CD4-positive, alpha-beta T cell (primary cell): ENCODE measurements around the gene ARRDC1. TPM values are rescaled to one million over a fixed set of nuclear protein-coding genes. Genes with fewer than 3 reads are reported as not detected.

Experiments
- ATAC-seq: fragments of 200-7000 bp; cut with Tn5 transposase; one replicate; pipeline ENCODE4 v1.10.0; 2022; ENCODE audit warnings: mild to moderate bottlenecking; ENCODE audit not compliant: poor library complexity
- CTCF ChIA-PET: fragments of 350-600 bp; sonication (Branson Sonifier 250); formaldehyde crosslinking; loops from one replicate; lab custom pipeline; 2021; ENCODE audit warnings: antibody characterized with exemption, inconsistent platforms; lab: Charles Lee
- POLR2A ChIA-PET: fragments of 350-600 bp; sonication (Branson Sonifier 250); formaldehyde crosslinking; loops from one replicate; lab custom pipeline; 2021; ENCODE audit warnings: antibody characterized with exemption, inconsistent platforms; lab: Charles Lee
- DNase-seq, 14 experiments: peaks; one replicate each; pipeline ENCODE4 v3.0.0-alpha.2; 2013 to 2020; ENCODE audit warnings: mixed read lengths in 2 of 14
- H3K27ac ChIP-seq, 2 donors: one replicate each; pipeline versions ENCODE4 v1.5.1 to v1.7.0; 2013; ENCODE audit warnings: low read length in 2 of 2, low read depth in 1 of 2, mild to moderate bottlenecking in 1 of 2
- H3K27me3 ChIP-seq, 2 experiments: 1 replicate in 1 of 2; 2 replicates in 1 of 2; pipeline versions ENCODE4 v1.6.1 to v1.7.0; 2013; ENCODE audit warnings: low read length in 2 of 2, control low read depth in 1 of 2, mild to moderate bottlenecking in 1 of 2, moderate library complexity in 1 of 2; ENCODE audit not compliant: insufficient read depth in 2 of 2, control insufficient read depth in 1 of 2
- H3K36me3 ChIP-seq: one replicate; pipeline ENCODE4 v1.6.1; 2013; ENCODE audit warnings: low read length, control low read depth; ENCODE audit not compliant: insufficient read depth
- H3K4me1 ChIP-seq: one replicate; pipeline ENCODE4 v1.6.1; 2013; ENCODE audit warnings: low read length, control low read depth; ENCODE audit not compliant: insufficient read depth
- H3K4me3 ChIP-seq: one replicate; pipeline ENCODE4 v1.5.1; 2013; ENCODE audit warnings: mild to moderate bottlenecking, low read length, moderate library complexity
- H3K9me3 ChIP-seq, 2 experiments: 1 replicate in 1 of 2; 2 replicates in 1 of 2; pipeline versions ENCODE4 v1.6.1 to v1.7.0; 2013; ENCODE audit warnings: low read length in 2 of 2, mild to moderate bottlenecking in 2 of 2, control low read depth in 1 of 2, moderate library complexity in 1 of 2; ENCODE audit not compliant: control insufficient read depth in 1 of 2, insufficient read depth in 1 of 2
- H3K27ac Mint-ChIP-seq: one replicate; pipeline ENCODE4 v1.8.0; 2020; ENCODE audit warnings: mixed read lengths
- H3K27me3 Mint-ChIP-seq: one replicate; pipeline ENCODE4 v1.8.0; 2021; ENCODE audit warnings: mixed read lengths
- H3K36me3 Mint-ChIP-seq: one replicate; pipeline ENCODE4 v1.8.0; 2021; ENCODE audit warnings: low read depth, mixed read lengths
- H3K4me1 Mint-ChIP-seq: one replicate; pipeline ENCODE4 v1.8.0; 2021; ENCODE audit warnings: low read depth, mixed read lengths
- H3K4me3 Mint-ChIP-seq: one replicate; pipeline ENCODE4 v1.8.0; 2020; ENCODE audit warnings: mild to moderate bottlenecking, mixed read lengths
- H3K9me3 Mint-ChIP-seq: one replicate; pipeline ENCODE4 v1.8.0; 2020; ENCODE audit warnings: mixed read lengths
- intact Hi-C, 2 experiments: fragments of 100-400 bp; cut with DNase I in 1 of 2; cut with micrococcal nuclease in 1 of 2; formaldehyde crosslinking; loops; one replicate each; pipeline versions ENCODE4 v1.15.1 to v1.9.0; 2023 to 2025; cut with DNase I, micrococcal nuclease
- total RNA-seq, 174 experiments: library from RNA in 2 of 174; stranded (reverse) in 2 of 174; gene quantifications; one replicate each; pipeline ENCODE4 v1.2.3 and lab custom pipeline; 2021 to 2026
- TF ChIP-seq, protein P1 (sequence below): fragments of 200-600 bp; IDR thresholded peaks from one replicate; pipeline ENCODE4 v1.8.0; 2022; ENCODE audit warnings: antibody characterized with exemption, mild to moderate bottlenecking

Gene ARRDC1
- total RNA-seq, 2 experiments from 2014 or later = 45.5 to 50.7 TPM

- no peak overlapping the region for H3K4me3 Mint-ChIP-seq
- ATAC-seq = no peak
- H3K9me3 Mint-ChIP-seq = no peaks in the 10 kb centered on the region
- H3K4me3 ChIP-seq = no peak overlapping the region
- TF ChIP-seq, protein P1, sequence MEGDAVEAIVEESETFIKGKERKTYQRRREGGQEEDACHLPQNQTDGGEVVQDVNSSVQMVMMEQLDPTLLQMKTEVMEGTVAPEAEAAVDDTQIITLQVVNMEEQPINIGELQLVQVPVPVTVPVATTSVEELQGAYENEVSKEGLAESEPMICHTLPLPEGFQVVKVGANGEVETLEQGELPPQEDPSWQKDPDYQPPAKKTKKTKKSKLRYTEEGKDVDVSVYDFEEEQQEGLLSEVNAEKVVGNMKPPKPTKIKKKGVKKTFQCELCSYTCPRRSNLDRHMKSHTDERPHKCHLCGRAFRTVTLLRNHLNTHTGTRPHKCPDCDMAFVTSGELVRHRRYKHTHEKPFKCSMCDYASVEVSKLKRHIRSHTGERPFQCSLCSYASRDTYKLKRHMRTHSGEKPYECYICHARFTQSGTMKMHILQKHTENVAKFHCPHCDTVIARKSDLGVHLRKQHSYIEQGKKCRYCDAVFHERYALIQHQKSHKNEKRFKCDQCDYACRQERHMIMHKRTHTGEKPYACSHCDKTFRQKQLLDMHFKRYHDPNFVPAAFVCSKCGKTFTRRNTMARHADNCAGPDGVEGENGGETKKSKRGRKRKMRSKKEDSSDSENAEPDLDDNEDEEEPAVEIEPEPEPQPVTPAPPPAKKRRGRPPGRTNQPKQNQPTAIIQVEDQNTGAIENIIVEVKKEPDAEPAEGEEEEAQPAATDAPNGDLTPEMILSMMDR = no peak
- peaks cover 68% of the 10 kb centered on the region for H3K4me1 Mint-ChIP-seq
- H3K27ac ChIP-seq = no peak overlapping the region
- no peaks in the 10 kb centered on the region for H3K27me3 Mint-ChIP-seq
- H3K27ac Mint-ChIP-seq = peak overlapping the region; percentile 10
- intact Hi-C loops = no loop called here
- H3K9me3 ChIP-seq = no peaks in the 10 kb centered on the region
- H3K27me3 ChIP-seq = no peaks in the 10 kb centered on the region
- ChIA-PET CTCF (no interaction called here), POLR2A (no interaction called here)
- H3K36me3 Mint-ChIP-seq = no peaks in the 10 kb centered on the region
- H3K36me3 ChIP-seq = peaks cover 4% of the 10 kb centered on the region
- no peak for DNase-seq
- peaks cover 52% of the 10 kb centered on the region for H3K4me1 ChIP-seq
These were observed 27.0 kb downstream of the ARRDC1 start for GRCh38 chr9:137632230-137633161.

- no peak for DNase-seq
- Histone ChIP-seq H3K36me3 (peaks cover 4% of the 10 kb centered on the region), H3K4me3 (no peak overlapping the region), H3K9me3 (no peaks in the 10 kb centered on the region), H3K27ac (no peak overlapping the region), H3K27me3 (no peaks in the 10 kb centered on the region), H3K4me1 (peaks cover 44% of the 10 kb centered on the region)
- intact Hi-C loops = no loop called here
- Mint-ChIP-seq H3K27me3 (no peaks in the 10 kb centered on the region), H3K4me1 (peaks cover 64% of the 10 kb centered on the region), H3K27ac (no peak overlapping the region), H3K36me3 (peaks cover 3% of the 10 kb centered on the region), H3K4me3 (no peak overlapping the region), H3K9me3 (no peaks in the 10 kb centered on the region)
- ChIA-PET CTCF (no interaction called here), POLR2A (no interaction called here)
- no peak for ATAC-seq
- TF ChIP-seq, protein P1 = no peak
These were observed 28.5 kb downstream of the ARRDC1 start for GRCh38 chr9:137634016-137634415.

GRCh38 chr9:137638680-137639079 is 33.2 kb downstream of the ARRDC1 start:
- Mint-ChIP-seq H3K36me3 (peaks cover 33% of the 10 kb centered on the region), H3K4me3 (peak overlapping the region; percentile 74), H3K27me3 (no peaks in the 10 kb centered on the region), H3K27ac (peak overlapping the region; percentile 75), H3K9me3 (no peaks in the 10 kb centered on the region), H3K4me1 (peaks cover 54% of the 10 kb centered on the region)
- intact Hi-C loops = no loop called here
- DNase-seq = no peak
- H3K27ac ChIP-seq = peak overlapping the region in 1 of 2 donors; percentile 38
- POLR2A ChIA-PET = no interaction called here
- no peaks in the 10 kb centered on the region for H3K9me3 ChIP-seq
- TF ChIP-seq, protein P1 = no peak
- H3K4me1 ChIP-seq = peaks cover 25% of the 10 kb centered on the region
- ATAC-seq = no peak
- H3K27me3 ChIP-seq = no peaks in the 10 kb centered on the region
- CTCF ChIA-PET = no interaction called here
- H3K36me3 ChIP-seq = peaks cover 15% of the 10 kb centered on the region
- H3K4me3 ChIP-seq = peak overlapping the region; percentile 25
